HG03025 (cell line): ENCODE measurements around the gene RASEF.
"Not testable (repeated sequence)": the region's sequence is repeated elsewhere in the genome, so short reads cannot be mapped to it uniquely, and the experiment has no call there.

Source experiments
- ATAC-seq: cut with Tn5 transposase; IDR thresholded peaks from one replicate; pipeline ENCODE4 v1.9.1; 2021; ENCODE audit warnings: mild to moderate bottlenecking, moderate library complexity; ENCODE audit not compliant: unreplicated experiment, low FRiP score

RASEF gene

DNA sequence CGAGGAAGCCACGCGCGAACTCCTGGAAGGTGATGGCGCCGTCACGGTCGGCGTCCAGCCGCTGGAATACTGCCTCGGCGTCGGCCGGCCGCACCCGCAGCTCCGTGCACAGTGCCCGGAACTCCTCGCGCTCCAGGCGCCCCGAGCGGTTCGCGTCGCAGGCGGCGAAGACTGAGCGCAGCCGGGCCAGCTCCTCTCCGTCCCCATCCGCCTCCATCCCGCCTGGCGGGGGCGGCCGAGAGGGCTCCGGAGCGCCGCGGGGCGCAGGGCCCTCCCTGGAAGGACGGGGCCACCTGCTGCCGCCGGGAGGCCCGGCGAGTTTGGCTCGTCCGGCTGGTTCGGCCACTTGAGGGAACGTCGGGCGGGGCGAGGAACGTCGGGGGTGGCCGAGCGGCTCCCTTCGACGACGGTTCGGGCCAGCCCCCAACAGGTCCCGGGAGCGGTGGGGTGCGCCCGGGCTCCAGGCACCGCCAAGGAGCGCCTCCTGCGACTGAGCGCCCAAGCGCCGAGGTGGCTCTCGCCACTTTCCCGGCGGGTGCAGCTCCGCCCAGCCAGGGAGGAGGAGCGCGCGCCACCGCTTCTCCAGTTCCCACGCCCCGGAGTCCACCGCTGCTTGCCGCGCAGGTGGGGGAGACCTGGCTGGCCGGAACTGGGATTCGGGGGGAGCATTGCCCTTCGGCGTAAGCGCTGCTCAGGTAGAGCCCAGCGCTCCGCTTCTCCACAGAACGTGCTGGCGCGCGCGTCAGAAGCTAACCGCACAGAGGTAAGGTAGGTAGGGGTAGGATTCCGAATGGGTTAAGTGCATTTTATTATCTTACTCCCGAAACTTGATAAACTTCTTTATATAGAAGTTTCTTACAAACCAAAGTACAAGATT, at the start of gene RASEF:
Gene RASEF, minus strand, starts transcription at position 492 of the 877 bp plus-strand sequence. Its CDS starts 275 bp downstream, at position 217.
- ATAC-seq = no peak

GRCh38 chr9:83111169-83111568, 48.2 kb upstream of the RASEF start:
- no peak for ATAC-seq

GRCh38 chr9:83109296-83109695, 46.4 kb upstream of the RASEF start:
- no peak for ATAC-seq

- no peak for ATAC-seq
Observed at GRCh38 chr9:83108208-83108607, 45.3 kb upstream of the RASEF start.

- no peak for ATAC-seq
Observed at GRCh38 chr9:83106772-83107171, 43.8 kb upstream of the RASEF start.

GRCh38 chr9:83106263-83106662, 43.3 kb upstream of the RASEF start:
- ATAC-seq = no peak

DNA sequence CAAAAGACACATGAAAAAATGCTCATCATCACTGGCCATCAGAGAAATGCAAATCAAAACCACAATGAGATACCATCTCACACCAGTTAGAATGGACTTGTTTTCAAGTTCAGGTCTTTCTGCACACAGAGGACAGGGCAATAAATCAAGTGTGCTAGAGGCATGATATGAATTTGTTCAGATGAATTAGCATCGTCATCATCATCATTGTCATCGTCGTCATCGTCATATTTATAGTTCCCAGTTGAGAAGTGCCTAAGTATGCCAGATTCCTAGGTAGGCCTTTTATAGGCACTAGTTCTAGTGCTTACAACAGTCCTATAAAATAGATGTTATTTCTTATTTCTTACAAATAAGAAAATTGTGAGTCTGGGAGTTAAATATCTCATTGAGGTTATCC, 34.7 kb upstream of the RASEF start:
- ATAC-seq = no peak

GRCh38 chr9:83093311-83093710, 30.4 kb upstream of the RASEF start:
- not testable (repeated sequence) for ATAC-seq

DNA sequence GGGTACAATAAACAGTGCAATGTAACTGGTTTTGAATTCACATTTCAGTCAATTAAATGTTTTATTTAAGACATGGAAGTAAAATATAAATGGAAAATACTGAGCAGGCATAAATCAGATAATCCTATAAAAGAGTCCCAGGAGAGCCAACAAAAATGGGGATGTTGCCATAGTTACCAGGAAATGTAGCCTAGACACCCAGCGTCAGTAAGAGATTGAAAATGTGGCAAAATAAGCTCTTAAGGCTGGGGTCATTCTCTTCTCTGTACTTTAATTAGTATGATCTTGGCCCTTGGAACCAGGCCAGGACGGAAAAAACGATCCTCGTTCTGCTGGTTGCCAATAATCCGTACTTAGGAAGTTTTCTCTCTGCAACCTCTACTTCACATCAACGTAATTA, 18.9 kb upstream of the RASEF start:
- ATAC-seq = no peak

DNA sequence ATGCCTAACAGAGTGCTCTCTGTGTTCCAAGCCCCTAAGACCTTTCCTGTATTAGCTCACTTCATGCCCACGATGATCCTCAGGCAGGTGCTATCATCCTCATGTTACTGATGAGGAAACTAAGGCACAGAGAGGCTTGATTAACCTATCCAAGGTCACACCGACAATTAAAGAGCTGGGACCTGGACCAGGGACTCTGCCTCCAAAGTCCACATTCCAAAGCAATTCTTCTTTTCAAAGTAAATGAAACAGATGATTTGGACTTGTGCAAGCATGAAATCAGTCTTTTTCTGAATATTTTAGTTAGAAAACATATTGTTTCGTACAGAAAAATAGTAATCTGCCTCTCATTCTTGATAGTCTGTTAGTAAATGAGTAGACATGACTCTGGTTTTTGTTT, 18.1 kb upstream of the RASEF start:
- ATAC-seq = no peak

GRCh38 chr9:83075932-83076331, 13.0 kb upstream of the RASEF start:
- ATAC-seq = not testable (repeated sequence)

GRCh38 chr9:83072498-83072897, 9.6 kb upstream of the RASEF start:
- ATAC-seq = not testable (repeated sequence)

GRCh38 chr9:83071626-83072025, 8.7 kb upstream of the RASEF start:
- no peak for ATAC-seq

DNA sequence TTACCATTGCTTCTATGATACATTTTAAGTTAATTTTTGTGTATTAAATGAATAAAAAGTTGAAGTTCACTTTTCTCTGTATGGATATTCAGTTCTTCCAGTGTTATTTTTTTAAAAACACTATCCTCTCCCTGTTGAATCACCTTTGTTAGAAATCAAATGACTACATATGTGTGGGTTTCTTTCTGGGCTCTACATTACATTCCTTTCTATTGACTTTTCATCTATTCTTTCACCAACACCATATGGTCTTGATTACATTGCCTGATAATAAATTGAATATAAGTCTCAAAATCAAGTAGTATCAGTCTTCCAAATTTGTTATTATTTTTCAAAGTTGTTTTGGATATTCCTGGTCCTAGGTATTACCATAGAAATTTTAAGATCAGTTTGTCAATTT, 7.3 kb upstream of the RASEF start:
- ATAC-seq = no peak

- no peak for ATAC-seq
Observed at GRCh38 chr9:83069651-83070050, 6.7 kb upstream of the RASEF start.

- ATAC-seq = no peak
Observed at GRCh38 chr9:83068414-83068813, 5.5 kb upstream of the RASEF start.

DNA sequence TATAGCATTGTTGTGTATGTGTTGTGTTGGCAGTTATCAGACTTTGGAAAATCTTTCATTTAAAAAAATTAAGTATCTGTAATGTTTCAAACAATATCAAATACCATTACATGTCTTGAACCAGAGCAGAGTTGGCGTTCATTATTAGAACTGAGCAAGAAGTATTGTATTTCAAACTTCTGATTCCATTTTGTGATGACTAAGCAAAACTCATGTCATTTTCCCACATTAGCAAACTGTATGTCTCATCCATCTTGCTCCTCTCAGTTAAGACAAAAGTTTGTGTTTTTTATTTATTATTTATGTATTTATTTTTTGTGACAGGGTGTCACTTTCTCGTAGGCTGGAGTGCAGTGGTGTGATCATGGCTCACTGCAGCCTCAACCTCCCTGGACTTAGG, 4.6 kb upstream of the RASEF start:
- ATAC-seq = no peak

GRCh38 chr9:83066771-83067170, 3.8 kb upstream of the RASEF start:
- no peak for ATAC-seq

DNA sequence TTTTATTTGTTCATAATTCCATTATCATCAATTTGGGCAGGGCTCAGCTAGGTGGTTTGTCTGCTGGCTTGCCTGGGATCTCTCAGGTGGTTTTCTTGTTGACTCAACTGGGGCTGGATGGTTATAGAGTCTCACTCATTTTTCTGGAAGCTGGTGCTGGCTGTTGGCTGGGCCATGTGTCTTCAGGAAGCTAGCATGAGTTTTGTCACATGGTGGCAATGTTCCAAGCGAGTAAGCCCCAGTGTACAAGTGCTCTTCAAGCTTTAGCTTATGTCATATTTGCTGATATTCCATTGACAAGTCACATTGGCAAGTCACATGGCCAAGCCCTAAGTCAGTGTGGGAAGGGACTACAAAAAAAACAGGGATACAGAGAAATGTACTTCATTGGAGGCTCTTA, 2.3 kb upstream of the RASEF start:
- ATAC-seq = no peak

DNA sequence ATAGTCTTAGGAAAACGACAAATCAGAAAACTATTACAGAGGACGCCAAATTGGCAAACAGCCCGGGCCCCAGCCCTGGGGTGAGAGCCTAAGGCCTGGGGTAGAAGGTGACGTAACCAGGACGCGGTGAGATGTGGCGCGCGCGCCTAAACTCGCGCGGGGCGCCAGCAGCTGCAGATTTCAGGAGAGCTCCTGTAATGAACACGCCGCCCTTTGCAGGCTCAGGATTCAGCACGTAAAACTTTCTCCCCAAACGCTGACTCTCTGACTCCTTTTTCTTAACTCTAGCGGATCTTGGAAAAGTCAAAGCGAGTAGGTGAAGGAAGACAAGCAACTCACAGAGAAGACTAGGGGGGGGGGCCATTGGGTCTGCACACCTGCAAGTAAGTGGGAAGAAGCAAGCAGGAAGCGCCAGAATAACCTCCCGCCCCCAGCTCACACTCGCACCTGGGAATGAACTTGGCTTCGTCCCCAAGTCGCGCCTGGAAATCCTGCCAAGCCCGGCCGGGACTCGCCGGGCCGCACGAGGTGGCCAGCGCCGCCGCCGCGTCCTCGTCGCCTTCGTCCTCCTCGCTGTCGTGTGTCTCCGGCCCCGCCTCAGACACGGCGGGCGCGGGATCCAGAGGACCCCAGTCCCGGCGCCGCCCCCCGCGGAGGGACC, 822 bp downstream of the RASEF start:
- ATAC-seq = no peak

- no peak for ATAC-seq
Observed at GRCh38 chr9:83061036-83061435, 1.9 kb downstream of the RASEF start.

- ATAC-seq = no peak
Observed at GRCh38 chr9:83060556-83060955, 2.4 kb downstream of the RASEF start.
